Ishikawa (cell line): ENCODE measurements around the gene FLOT1.
A peak's percentile ranks its signal among the peaks of the same experiment; 100 is the strongest.

ENCODE experiments used
- CEBPB ChIP-seq: IDR thresholded peaks from 2 replicates; pipeline ENCODE4 v1.6.1; 2012
- CREB1 ChIP-seq: IDR thresholded peaks from 2 replicates; pipeline ENCODE4 v1.6.1; 2012; ENCODE audit warnings: low read depth
- EGR1 ChIP-seq: IDR thresholded peaks from 2 replicates; pipeline ENCODE4 v1.6.1; 2012
- EP300 ChIP-seq: IDR thresholded peaks from 2 replicates; pipeline ENCODE4 v1.6.1; 2012; ENCODE audit warnings: borderline replicate concordance
- FOXM1 ChIP-seq: IDR thresholded peaks from 2 replicates; pipeline ENCODE4 v1.6.1; 2012; ENCODE audit warnings: low read depth, borderline replicate concordance
- NFIC ChIP-seq: IDR thresholded peaks from 2 replicates; pipeline ENCODE4 v1.6.1; 2012
- RAD21 ChIP-seq: IDR thresholded peaks from 2 replicates; pipeline ENCODE4 v1.6.1; 2012; ENCODE audit warnings: low read depth
- TAF1 ChIP-seq: IDR thresholded peaks from 2 replicates; pipeline ENCODE4 v1.6.1; 2012; ENCODE audit warnings: low read depth, mild to moderate bottlenecking
- TCF12 ChIP-seq: IDR thresholded peaks from 2 replicates; pipeline ENCODE4 v1.6.1; 2012; ENCODE audit warnings: low read depth
- TEAD4 ChIP-seq: IDR thresholded peaks from 2 replicates; pipeline ENCODE4 v1.6.1; 2012
- USF1 ChIP-seq: IDR thresholded peaks from 2 replicates; pipeline ENCODE4 v1.6.1; 2012
- YY1 ChIP-seq: IDR thresholded peaks from 2 replicates; pipeline ENCODE4 v1.6.1; 2012; ENCODE audit warnings: low read depth
- ZBTB7A ChIP-seq: IDR thresholded peaks from 2 replicates; pipeline ENCODE4 v1.6.1; 2012; ENCODE audit warnings: low read depth
- TF ChIP-seq, protein P1 (sequence below): IDR thresholded peaks from 2 replicates; pipeline ENCODE4 v1.6.1; 2012
- TF ChIP-seq, protein P2 (sequence below): IDR thresholded peaks from 2 replicates; pipeline ENCODE4 v1.6.1; 2012; ENCODE audit warnings: low read depth, mild to moderate bottlenecking

FLOT1 gene

DNA sequence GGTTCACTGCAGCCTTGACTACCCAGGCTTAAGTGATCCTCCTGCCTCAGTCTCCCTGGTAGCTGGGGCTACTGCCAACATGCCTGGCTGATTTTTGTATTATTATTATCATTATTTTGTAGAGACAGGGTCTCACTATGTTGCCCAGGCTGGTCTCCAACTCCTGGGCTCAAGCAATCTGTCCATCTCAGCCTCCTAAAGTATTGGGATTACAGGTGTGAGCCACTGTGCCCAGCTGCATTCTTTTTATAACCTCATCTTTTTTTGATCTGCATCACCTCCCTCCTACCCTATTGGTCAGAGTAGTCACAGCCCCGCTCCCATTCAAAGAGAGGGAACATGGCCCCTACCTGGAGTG is 25.4 kb upstream of the FLOT1 start:
- no peak for TF ChIP-seq CEBPB
- TF ChIP-seq, protein P1, sequence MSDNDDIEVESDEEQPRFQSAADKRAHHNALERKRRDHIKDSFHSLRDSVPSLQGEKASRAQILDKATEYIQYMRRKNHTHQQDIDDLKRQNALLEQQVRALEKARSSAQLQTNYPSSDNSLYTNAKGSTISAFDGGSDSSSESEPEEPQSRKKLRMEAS, result no peak
- TF ChIP-seq TEAD4, result no peak
- no peak for TF ChIP-seq CREB1

GRCh38 chr6:30767158-30767943 is 24.9 kb upstream of the FLOT1 start:
- no peak for TF ChIP-seq NFIC
- TF ChIP-seq, protein P2, sequence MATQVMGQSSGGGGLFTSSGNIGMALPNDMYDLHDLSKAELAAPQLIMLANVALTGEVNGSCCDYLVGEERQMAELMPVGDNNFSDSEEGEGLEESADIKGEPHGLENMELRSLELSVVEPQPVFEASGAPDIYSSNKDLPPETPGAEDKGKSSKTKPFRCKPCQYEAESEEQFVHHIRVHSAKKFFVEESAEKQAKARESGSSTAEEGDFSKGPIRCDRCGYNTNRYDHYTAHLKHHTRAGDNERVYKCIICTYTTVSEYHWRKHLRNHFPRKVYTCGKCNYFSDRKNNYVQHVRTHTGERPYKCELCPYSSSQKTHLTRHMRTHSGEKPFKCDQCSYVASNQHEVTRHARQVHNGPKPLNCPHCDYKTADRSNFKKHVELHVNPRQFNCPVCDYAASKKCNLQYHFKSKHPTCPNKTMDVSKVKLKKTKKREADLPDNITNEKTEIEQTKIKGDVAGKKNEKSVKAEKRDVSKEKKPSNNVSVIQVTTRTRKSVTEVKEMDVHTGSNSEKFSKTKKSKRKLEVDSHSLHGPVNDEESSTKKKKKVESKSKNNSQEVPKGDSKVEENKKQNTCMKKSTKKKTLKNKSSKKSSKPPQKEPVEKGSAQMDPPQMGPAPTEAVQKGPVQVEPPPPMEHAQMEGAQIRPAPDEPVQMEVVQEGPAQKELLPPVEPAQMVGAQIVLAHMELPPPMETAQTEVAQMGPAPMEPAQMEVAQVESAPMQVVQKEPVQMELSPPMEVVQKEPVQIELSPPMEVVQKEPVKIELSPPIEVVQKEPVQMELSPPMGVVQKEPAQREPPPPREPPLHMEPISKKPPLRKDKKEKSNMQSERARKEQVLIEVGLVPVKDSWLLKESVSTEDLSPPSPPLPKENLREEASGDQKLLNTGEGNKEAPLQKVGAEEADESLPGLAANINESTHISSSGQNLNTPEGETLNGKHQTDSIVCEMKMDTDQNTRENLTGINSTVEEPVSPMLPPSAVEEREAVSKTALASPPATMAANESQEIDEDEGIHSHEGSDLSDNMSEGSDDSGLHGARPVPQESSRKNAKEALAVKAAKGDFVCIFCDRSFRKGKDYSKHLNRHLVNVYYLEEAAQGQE, result no peak
- TF ChIP-seq CEBPB, result no peak
- no peak for TF ChIP-seq ZBTB7A
- TF ChIP-seq CREB1, result no peak

GRCh38 chr6:30766461-30767157 is 24.1 kb upstream of the FLOT1 start:
- TF ChIP-seq, protein P2, result no peak
- no peak for TF ChIP-seq TEAD4
- TF ChIP-seq, protein P1, result no peak
- no peak for TF ChIP-seq RAD21
- no peak for TF ChIP-seq CEBPB
- TF ChIP-seq NFIC, result no peak
- TF ChIP-seq EGR1, result no peak
- no peak for TF ChIP-seq TCF12
- TF ChIP-seq CREB1, result no peak
- TF ChIP-seq EP300, result no peak
- no peak for TF ChIP-seq TAF1
- no peak for TF ChIP-seq YY1
- no peak for TF ChIP-seq USF1
- no peak for TF ChIP-seq FOXM1
- TF ChIP-seq ZBTB7A, result no peak

DNA sequence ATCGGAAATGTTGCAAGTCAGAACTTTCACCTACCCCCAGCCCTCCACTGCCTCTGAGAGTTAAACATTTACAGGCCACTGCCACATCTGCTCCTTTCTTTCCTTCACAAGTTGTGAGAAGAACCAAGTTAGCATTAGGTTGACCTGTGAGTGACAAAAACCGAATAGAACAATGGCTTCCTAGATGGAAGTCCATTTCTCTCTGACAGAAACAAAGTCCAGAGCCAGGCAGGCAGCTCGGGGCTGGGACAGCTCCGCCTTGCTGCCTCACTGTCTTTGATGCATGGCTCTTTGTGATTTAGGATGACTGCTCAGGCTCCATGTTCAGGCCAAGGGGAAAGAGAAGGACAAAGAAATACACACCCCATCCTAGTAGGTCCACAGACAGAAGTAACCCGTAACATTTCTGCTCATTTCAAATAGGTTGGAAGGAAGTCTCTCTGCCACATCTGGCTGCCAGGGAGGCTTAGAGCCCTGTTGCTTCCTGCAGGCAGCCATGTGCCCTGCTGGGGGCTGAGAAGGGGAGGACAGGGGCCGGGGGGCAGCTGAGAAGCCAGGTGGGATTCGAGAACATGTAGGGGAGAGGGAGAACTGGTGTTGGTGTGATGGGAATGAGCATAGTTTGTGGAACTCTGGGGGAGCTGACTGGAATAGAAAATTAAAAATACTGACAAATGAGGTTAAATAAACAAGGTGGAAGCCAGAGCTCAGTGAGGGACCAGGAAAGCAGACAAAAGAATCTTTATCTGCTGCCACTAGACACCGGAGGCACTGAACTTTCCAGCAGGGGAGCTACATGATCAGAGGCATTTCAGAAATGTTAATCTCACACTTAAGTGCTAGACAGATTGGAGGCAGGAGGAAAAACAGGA is 21.4 kb upstream of the FLOT1 start:
- TF ChIP-seq TAF1, result 0 out of 2 replicates have a peak, but pooled peaks have one; percentile 32
- peak; percentile 74; the same call in 1 of the 2 replicates for TF ChIP-seq CEBPB
- peak; percentile 99 for TF ChIP-seq FOXM1
- TF ChIP-seq EP300, result peak; percentile 99
- peak; percentile 99 for TF ChIP-seq TEAD4
- TF ChIP-seq TCF12, result peak; percentile 99
- TF ChIP-seq EGR1, result no peak
- peak; percentile 81; the same call in 1 of the 2 replicates for TF ChIP-seq ZBTB7A
- TF ChIP-seq, protein P2, result no peak
- TF ChIP-seq CREB1, result no peak
- peak; percentile 32 for TF ChIP-seq RAD21
- peak; percentile 96 for TF ChIP-seq NFIC
- TF ChIP-seq, protein P1, result peak; percentile 53; the same call in 1 of the 2 replicates
- TF ChIP-seq YY1, result peak; percentile 38; the same call in 1 of the 2 replicates
- peak; percentile 19; the same call in 1 of the 2 replicates for TF ChIP-seq USF1
